Osteoblast (primary cell): Measurements from ENCODE around the gene TMTC1. TPM values are rescaled to one million over a fixed set of nuclear protein-coding genes. Genes with fewer than 3 reads are reported as not detected.
A peak's percentile ranks its signal among the peaks of the same experiment; 100 is the strongest.

ENCODE experiments used
- DNase-seq: peaks from one replicate; pipeline ENCODE4 v3.0.0; 2011; ENCODE audit warnings: low spot score, mixed read lengths; ENCODE audit not compliant: insufficient read length; ENCODE audit errors: missing footprints
- H2AFZ ChIP-seq: 2 replicates; pipeline ENCODE4 v1.6.0; 2011; ENCODE audit warnings: mild to moderate bottlenecking, low read length
- H3K27ac ChIP-seq: 2 replicates; pipeline ENCODE4 v1.5.1; 2011; ENCODE audit warnings: mild to moderate bottlenecking, low read depth, low read length, moderate library complexity
- H3K27me3 ChIP-seq: 2 replicates; pipeline ENCODE4 v1.6.0; 2012; ENCODE audit warnings: mild to moderate bottlenecking, control low read depth, inconsistent platforms, low read length, moderate library complexity; ENCODE audit not compliant: insufficient read depth
- H3K36me3 ChIP-seq: 2 replicates; pipeline ENCODE4 v1.5.1; 2011; ENCODE audit warnings: mild to moderate bottlenecking, low read length, control low read depth, moderate library complexity; ENCODE audit not compliant: insufficient read depth
- H3K4me1 ChIP-seq: 2 replicates; pipeline ENCODE4 v1.5.1; 2011; ENCODE audit warnings: mild to moderate bottlenecking, low read length, control low read depth, moderate library complexity; ENCODE audit not compliant: insufficient read depth
- H3K4me2 ChIP-seq: 2 replicates; pipeline ENCODE4 v1.6.0; 2011; ENCODE audit warnings: mild to moderate bottlenecking, low read length; ENCODE audit not compliant: insufficient read depth
- H3K4me3 ChIP-seq: fragments of 200-600 bp; sonication (generic); 3 replicates; pipeline ENCODE4 v1.5.1; 2012; ENCODE audit warnings: mild to moderate bottlenecking, low read length, inconsistent platforms; ENCODE audit not compliant: insufficient read depth
- H3K79me2 ChIP-seq: 2 replicates; pipeline ENCODE4 v1.6.0; 2012; ENCODE audit warnings: mild to moderate bottlenecking, low read length, control low read depth, inconsistent platforms; ENCODE audit not compliant: insufficient read depth
- H3K9me3 ChIP-seq: 2 replicates; pipeline ENCODE4 v1.5.1; 2011; ENCODE audit warnings: low read depth, low read length, control low read depth
- H4K20me1 ChIP-seq: 2 replicates; pipeline ENCODE4 v1.6.0; 2012; ENCODE audit warnings: mild to moderate bottlenecking, low read length, control low read depth; ENCODE audit not compliant: insufficient read depth
- total RNA-seq: library from RNA; depleted of rRNA; stranded (reverse); fragments of >200 nt; gene quantifications from 2 replicates; pipeline ENCODE4 v1.2.3, GENCODE V29; 2012
- TF ChIP-seq, protein P1 (sequence below): IDR thresholded peaks from 2 replicates; pipeline ENCODE4 v1.5.1; 2011; ENCODE audit warnings: mild to moderate bottlenecking, low read depth, low read length, moderate library complexity; ENCODE audit errors: extremely low read depth

Gene TMTC1
- total RNA-seq, 1 donor: 50.3 TPM

GRCh38 chr12:29519585-29520182 is 264.1 kb downstream of the TMTC1 start:
- no peaks in the 10 kb centered on the region for H3K27me3 ChIP-seq
- no peak overlapping the region for H2AFZ ChIP-seq
- TF ChIP-seq, protein P1, sequence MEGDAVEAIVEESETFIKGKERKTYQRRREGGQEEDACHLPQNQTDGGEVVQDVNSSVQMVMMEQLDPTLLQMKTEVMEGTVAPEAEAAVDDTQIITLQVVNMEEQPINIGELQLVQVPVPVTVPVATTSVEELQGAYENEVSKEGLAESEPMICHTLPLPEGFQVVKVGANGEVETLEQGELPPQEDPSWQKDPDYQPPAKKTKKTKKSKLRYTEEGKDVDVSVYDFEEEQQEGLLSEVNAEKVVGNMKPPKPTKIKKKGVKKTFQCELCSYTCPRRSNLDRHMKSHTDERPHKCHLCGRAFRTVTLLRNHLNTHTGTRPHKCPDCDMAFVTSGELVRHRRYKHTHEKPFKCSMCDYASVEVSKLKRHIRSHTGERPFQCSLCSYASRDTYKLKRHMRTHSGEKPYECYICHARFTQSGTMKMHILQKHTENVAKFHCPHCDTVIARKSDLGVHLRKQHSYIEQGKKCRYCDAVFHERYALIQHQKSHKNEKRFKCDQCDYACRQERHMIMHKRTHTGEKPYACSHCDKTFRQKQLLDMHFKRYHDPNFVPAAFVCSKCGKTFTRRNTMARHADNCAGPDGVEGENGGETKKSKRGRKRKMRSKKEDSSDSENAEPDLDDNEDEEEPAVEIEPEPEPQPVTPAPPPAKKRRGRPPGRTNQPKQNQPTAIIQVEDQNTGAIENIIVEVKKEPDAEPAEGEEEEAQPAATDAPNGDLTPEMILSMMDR: peak; percentile 65
- H3K36me3 ChIP-seq: no peaks in the 10 kb centered on the region
- DNase-seq: no peak
- no peaks in the 10 kb centered on the region for H3K9me3 ChIP-seq
- no peak overlapping the region for H3K27ac ChIP-seq
- H4K20me1 ChIP-seq: no peaks in the 10 kb centered on the region
- no peaks in the 10 kb centered on the region for H3K4me1 ChIP-seq
- H3K4me3 ChIP-seq: no peak overlapping the region
- H3K4me2 ChIP-seq: no peak overlapping the region
- no peaks in the 10 kb centered on the region for H3K79me2 ChIP-seq

GRCh38 chr12:29518407-29518806 is 265.3 kb downstream of the TMTC1 start:
- TF ChIP-seq, protein P1: no peak
- H3K27me3 ChIP-seq: no peaks in the 10 kb centered on the region
- H3K9me3 ChIP-seq: no peaks in the 10 kb centered on the region

GRCh38 chr12:29517264-29517663 is 266.5 kb downstream of the TMTC1 start:
- no peaks in the 10 kb centered on the region for H3K79me2 ChIP-seq
- H2AFZ ChIP-seq: no peak overlapping the region
- no peak for DNase-seq
- H3K9me3 ChIP-seq: no peaks in the 10 kb centered on the region
- no peaks in the 10 kb centered on the region for H3K36me3 ChIP-seq
- H3K4me2 ChIP-seq: no peak overlapping the region
- no peak overlapping the region for H3K4me3 ChIP-seq
- H3K27me3 ChIP-seq: no peaks in the 10 kb centered on the region
- no peak overlapping the region for H3K27ac ChIP-seq
- TF ChIP-seq, protein P1: no peak
- H3K4me1 ChIP-seq: no peaks in the 10 kb centered on the region
- H4K20me1 ChIP-seq: no peaks in the 10 kb centered on the region

More at GRCh38 chr12:29518407-29518806, 265.3 kb downstream of the TMTC1 start:
- H3K27ac ChIP-seq: no peak overlapping the region
- H3K79me2 ChIP-seq: no peaks in the 10 kb centered on the region
- no peak overlapping the region for H3K4me2 ChIP-seq
- no peaks in the 10 kb centered on the region for H3K4me1 ChIP-seq
- no peaks in the 10 kb centered on the region for H3K36me3 ChIP-seq
- H2AFZ ChIP-seq: no peak overlapping the region
- DNase-seq: no peak
- no peaks in the 10 kb centered on the region for H4K20me1 ChIP-seq
- H3K4me3 ChIP-seq: no peak overlapping the region

- Histone ChIP-seq H4K20me1 (no peaks in the 10 kb centered on the region), H3K79me2 (no peaks in the 10 kb centered on the region), H3K27ac (no peak overlapping the region), H3K4me1 (no peaks in the 10 kb centered on the region), H3K4me2 (no peak overlapping the region), H3K36me3 (no peaks in the 10 kb centered on the region), H3K9me3 (no peaks in the 10 kb centered on the region), H2AFZ (no peak overlapping the region), H3K27me3 (no peaks in the 10 kb centered on the region), H3K4me3 (no peak overlapping the region)
- TF ChIP-seq, protein P1: no peak
- DNase-seq: no peak
Measured at GRCh38 chr12:29516431-29516875, 267.3 kb downstream of the TMTC1 start.
